GM13976 (cell line): ENCODE measurements around the gene ZNF77.

Experiments
- DNase-seq: peaks from one replicate; pipeline ENCODE4 v3.0.0; 2012; ENCODE audit warnings: low spot score
- CTCF ChIP-seq: IDR thresholded peaks from 2 replicates; pipeline ENCODE4 v1.5.1; 2012; ENCODE audit warnings: borderline replicate concordance, mild to moderate bottlenecking; ENCODE audit not compliant: insufficient read depth; ENCODE audit errors: extremely low read depth, missing control alignments, control extremely low read depth
- in situ Hi-C: fragments of 300-500 bp; cut with MboI; formaldehyde crosslinking; loops from one replicate; pipeline ENCODE4 v1.12.0; 2022; ENCODE audit warnings: low sequenced_read_pairs, mixed read lengths, inconsistent platforms; ENCODE audit not compliant: unreplicated experiment

The ZNF77 gene

GRCh38 chr19:2962018-2962670 is 17.4 kb upstream of the ZNF77 start:
- in situ Hi-C loops = no loop called here
- TF ChIP-seq CTCF = peak; percentile 44
- peak; percentile 82 for DNase-seq

- in situ Hi-C loops = no loop called here
- DNase-seq = no peak
- TF ChIP-seq CTCF = no peak
Observed at GRCh38 chr19:2960120-2960519, 15.3 kb upstream of the ZNF77 start.

- no peak for TF ChIP-seq CTCF
- DNase-seq = no peak
- in situ Hi-C loops = loop anchor here (10.0 kb wide), 1 partner anchor 148 kb away; no protein-coding TSS in a partner anchor
Observed at GRCh38 chr19:2957160-2957559, 12.4 kb upstream of the ZNF77 start.

- no peak for DNase-seq
- in situ Hi-C loops = loop anchor here (10.0 kb wide), 1 partner anchor 152 kb away; no protein-coding TSS in a partner anchor
- no peak for TF ChIP-seq CTCF
Observed at GRCh38 chr19:2952953-2953481, 8.2 kb upstream of the ZNF77 start.

GRCh38 chr19:2950286-2951124 is 5.7 kb upstream of the ZNF77 start:
- TF ChIP-seq CTCF = no peak
- in situ Hi-C loops = loop anchor here (10.0 kb wide), 1 partner anchor 154 kb away; no protein-coding TSS in a partner anchor
- DNase-seq = peak; percentile 99

GRCh38 chr19:2949939-2950285 is 5.1 kb upstream of the ZNF77 start:
- in situ Hi-C loops = loop anchor here (10.0 kb wide), 1 partner anchor 155 kb away; no protein-coding TSS in a partner anchor
- peak; percentile 45 for DNase-seq
- TF ChIP-seq CTCF = no peak
